Stimulated activated naive CD4-positive, alpha-beta T cell treated with Interleukin-2 at 50 U/mL for 16 hours (primary cell): ENCODE measurements around the gene INPP5B.

Experiments
- DNase-seq: peaks from one replicate; lab custom pipeline; 2025; lab: John Stamatoyannopoulos, UW

The INPP5B gene

GRCh38 chr1:37839676-37840075 is 107.2 kb downstream of the INPP5B start:
- no peak for DNase-seq

GRCh38 chr1:37836788-37837187 is 110.1 kb downstream of the INPP5B start:
- no peak for DNase-seq

GRCh38 chr1:37831809-37832208 is 115.0 kb downstream of the INPP5B start:
- DNase-seq: no peak

GRCh38 chr1:37831109-37831508 is 115.7 kb downstream of the INPP5B start:
- DNase-seq: no peak

GRCh38 chr1:37828410-37829074 is 118.3 kb downstream of the INPP5B start:
- no peak for DNase-seq

- DNase-seq: no peak
These were observed 121.3 kb downstream of the INPP5B start for GRCh38 chr1:37825506-37825905.

- no peak for DNase-seq
These were observed 122.9 kb downstream of the INPP5B start for GRCh38 chr1:37824001-37824400.

GRCh38 chr1:37822906-37823815 is 123.7 kb downstream of the INPP5B start:
- DNase-seq: no peak

- no peak for DNase-seq
These were observed 125.4 kb downstream of the INPP5B start for GRCh38 chr1:37821481-37821880.

- DNase-seq: no peak
These were observed 129.4 kb downstream of the INPP5B start for GRCh38 chr1:37817481-37817880.

GRCh38 chr1:37814252-37814651 is 132.6 kb downstream of the INPP5B start:
- no peak for DNase-seq

- DNase-seq: no peak
These were observed 133.2 kb downstream of the INPP5B start for GRCh38 chr1:37813529-37814145.

- peak; percentile 64 for DNase-seq
These were observed 135.7 kb downstream of the INPP5B start for GRCh38 chr1:37811027-37811655.
